Epidermal melanocyte (primary cell): ENCODE data around the gene CPSF6.

Source experiments
- DNase-seq: peaks from one replicate; pipeline ENCODE4 v3.0.0; 2011; ENCODE audit warnings: low spot score; ENCODE audit not compliant: insufficient read length

CPSF6 gene

DNA sequence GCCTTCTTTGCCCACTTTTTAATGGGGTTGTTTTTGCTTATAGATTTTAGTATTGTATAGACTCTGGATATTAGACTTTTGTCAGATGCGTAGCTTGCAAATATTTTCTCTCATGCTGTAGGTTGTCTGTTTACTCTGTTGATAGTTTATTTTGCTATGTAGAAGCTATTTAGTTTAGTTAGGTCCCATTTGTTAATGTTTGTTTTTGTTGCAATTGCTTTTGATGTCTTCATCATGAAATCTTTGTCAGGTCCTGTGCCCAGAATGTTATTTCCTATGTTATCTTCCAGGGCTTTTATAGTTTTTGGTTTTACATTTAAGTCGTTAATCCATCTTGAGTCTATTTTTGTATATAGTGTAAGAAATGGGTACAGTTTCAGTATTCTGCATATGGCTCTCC, 78.9 kb downstream of the CPSF6 start:
- DNase-seq: no peak

- DNase-seq: no peak
Measured at GRCh38 chr12:69321351-69321750, 82.0 kb downstream of the CPSF6 start.
